Measurements from ENCODE around the gene ETDC.
"Not testable (repeated sequence)": the region's sequence is repeated elsewhere in the genome, so short reads cannot be mapped to it uniquely, and the experiment has no call there.

GRCh38 chrX:135260976-135261375, 48.3 kb upstream of the ETDC start:
- TF ChIP-seq CTCF (IDR thresholded peaks at IDR 0.05); ZFX (IDR thresholded peaks at IDR 0.05; ENCODE audit: borderline replicate concordance): not testable (repeated sequence)
